NCI-H2029 (cell line): ENCODE results near the gene OR1I1.
A peak's percentile ranks its signal among the peaks of the same experiment; 100 is the strongest.

ENCODE experiments used
- DNase-seq: peaks from one replicate; lab custom pipeline; 2025; lab: John Stamatoyannopoulos, UW

Gene OR1I1

DNA sequence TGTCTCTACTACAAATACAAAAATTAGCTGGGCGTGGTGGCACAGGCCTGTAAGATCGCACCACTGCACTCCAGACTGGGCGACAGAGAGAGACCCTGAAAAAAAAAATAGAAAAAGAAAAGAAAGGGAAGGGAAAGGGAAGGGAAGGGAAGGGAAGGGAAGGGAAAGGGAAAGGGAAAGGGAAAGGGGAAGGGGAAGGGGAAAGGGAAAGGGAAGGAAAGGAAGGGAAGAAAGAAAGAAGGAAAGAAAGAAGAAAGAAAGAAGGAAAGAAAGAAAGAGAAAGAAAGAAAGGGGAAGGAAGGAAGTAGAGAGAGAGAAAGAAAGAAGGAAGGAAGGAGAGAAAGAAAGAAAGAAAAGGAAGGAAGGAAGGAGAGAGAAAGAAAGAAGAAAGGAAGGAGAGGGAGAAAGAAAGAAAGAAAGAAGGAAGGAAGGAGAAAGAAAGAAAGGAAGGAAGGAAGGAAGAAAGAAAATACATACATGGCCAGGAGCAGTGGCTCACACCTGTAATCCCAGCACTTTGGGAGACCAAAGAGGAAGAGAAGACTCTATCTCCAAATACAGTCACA is 17.1 kb downstream of the OR1I1 start:
- DNase-seq = no peak

DNA sequence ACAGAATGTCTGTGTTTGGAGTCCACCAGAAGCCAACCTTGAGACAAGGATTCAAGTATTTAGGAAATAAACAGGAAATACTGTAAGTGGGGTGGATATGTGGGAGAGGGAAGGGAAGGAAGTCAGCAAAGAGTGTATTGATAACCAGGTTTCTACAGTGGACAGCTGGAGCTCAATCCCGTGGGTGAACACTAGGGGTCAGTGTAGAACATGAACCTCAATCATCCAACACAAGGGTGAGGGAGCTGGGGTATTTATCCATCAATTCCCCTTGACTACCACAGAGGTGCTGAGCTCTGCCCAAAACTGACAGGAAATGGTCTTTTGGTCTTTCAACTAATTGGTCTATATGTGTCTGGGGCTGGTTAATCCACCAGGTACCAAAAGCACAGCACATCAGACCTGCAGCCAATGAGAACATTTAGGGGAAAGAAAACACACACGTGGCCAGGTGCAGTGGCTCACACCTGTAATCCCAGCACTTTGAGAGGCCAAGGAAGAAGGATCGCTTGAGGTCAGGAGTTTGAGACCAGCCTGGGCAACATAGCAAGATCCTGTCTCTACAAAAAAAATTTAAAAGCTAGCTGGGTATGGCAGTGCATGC is 19.6 kb downstream of the OR1I1 start:
- peak; percentile 11 for DNase-seq

DNA sequence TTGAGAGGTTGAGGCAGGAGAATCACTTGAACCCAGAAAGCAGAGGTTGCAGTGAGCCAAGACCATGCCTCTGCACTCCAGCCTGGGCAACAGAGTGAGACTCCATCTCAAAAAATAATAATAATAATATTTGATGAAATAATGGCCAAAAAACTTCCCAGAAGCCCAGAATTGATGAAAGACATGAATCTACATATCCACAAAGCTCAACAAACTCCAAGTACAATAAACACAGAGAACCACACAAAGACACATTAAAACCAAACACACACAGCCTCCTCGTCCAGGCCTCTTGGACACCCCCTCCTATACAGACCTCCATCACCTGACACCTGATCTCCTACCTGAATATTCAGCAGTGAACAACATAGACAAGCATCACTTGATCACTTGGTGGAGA is 22.0 kb downstream of the OR1I1 start:
- DNase-seq = no peak

DNA sequence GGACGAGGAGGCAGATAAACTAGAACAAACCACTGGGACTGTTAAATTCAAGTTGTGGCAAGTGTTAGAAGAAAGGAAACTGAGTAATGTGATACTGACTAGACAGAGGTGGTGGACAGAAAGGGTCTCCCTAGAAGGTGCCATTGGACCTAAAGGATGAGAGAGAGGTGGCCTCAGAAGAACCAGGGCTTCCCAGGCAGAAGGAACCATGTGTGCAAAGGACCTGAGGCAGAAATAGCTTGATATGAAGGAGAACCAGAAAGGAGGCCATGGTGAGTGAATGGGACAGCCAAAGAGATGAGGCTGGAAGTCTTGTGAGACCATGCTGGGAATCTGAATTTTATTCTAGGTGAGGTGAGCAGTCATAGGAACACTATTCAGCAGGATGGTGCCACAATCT is 22.4 kb downstream of the OR1I1 start:
- DNase-seq = no peak

DNA sequence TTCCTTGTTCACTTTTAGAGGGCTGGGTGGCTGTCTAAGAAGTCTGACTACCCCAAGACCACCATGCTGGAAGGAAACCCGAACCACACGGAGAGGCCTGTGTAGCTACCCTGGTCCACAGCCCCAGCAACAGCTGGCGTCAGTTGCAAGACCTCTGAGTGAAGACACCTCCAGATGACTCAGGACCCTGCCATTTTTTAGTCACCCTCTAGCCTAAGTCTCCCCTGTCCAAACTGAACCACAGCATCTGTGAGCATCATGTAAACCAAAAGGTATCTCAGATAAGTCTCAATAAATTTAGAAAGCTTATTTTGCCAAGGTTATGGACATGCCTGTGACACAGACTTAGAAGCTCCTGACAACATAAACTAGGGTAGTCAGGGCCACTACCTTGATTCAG is 23.0 kb downstream of the OR1I1 start:
- no peak for DNase-seq

DNA sequence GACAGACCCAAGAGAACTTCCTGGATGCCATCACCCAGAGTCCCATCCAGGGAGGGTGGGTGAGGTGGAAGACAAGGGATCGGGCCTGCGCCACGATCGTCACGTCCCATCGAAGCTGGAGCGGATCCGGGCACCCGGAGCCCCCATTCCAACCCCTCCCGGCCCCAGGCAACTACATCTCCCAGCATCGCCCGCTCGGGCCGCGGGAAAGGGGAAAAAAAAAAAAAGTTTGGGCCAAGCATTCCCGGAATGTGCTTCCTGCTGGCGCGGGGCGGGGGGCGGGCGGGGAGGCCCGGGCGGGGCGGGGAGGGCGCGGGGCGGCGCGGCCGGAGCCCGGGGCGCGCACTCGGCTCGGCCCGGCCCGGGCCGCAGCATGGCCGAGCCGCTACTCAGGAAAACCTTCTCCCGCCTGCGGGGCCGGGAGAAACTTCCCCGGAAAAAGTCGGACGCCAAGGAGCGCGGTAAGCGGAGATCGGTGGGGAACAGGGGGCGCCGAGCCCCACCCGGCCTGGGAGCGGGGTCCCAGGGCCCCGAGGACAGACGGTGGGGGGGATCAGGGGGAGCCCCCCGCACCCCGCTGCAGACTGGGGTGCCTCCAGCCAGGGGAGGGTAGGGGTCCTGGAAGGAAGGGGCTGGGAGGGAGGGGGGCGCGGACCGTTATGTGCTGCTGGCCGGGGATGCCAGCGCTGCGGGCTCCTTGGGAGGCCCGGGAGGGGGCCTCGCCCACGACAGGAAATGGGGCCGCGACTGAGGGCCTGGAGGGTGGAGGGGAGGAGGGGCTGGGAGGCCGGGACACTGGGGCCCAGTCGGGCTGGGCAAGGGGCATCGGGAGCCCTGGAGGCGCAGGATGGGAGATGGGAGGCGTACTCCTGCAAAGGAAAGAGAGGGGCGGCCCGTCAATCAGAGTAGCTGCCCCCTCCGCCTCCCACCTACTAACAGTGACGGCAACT is 25.3 kb downstream of the OR1I1 start, which contains the start of gene SYDE1:
Gene SYDE1, plus strand, starts transcription at position 341 of the 950 bp plus-strand sequence. Its CDS starts 33 bp downstream, at position 374.
- DNase-seq = no peak

DNA sequence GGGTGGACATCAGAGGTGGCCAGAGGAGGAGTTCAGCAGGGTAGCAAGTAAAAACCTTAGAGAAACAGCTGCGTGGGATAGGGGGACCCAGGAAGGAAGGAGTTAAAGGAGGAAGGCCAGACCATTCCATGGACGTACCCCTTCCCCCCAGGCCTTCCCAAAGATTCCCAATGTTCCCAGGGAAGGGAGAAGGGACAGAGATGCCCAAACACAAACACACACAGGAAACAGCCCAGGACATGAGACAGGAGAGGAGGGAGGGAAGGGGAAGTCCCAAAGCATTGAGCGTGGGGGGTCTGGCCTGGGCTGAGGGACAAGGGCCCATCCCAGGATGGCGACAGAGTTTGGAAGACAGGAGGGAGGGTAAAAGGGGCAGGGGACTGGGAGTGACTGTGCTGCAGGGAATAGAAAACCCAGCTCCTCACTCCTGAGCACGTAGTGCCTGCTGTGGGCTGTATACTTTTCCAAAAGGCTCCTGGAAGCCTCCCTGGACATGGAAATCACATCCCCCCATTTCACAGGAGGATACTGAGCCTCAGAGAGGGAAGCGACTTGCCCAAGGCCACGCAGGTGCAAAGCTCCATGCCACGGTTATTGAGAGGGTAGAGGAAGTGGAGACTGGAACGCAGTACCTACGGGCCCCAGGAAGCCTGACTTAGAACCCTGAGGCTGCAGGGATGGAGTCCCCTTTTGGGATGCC is 26.3 kb downstream of the OR1I1 start:
- no peak for DNase-seq

DNA sequence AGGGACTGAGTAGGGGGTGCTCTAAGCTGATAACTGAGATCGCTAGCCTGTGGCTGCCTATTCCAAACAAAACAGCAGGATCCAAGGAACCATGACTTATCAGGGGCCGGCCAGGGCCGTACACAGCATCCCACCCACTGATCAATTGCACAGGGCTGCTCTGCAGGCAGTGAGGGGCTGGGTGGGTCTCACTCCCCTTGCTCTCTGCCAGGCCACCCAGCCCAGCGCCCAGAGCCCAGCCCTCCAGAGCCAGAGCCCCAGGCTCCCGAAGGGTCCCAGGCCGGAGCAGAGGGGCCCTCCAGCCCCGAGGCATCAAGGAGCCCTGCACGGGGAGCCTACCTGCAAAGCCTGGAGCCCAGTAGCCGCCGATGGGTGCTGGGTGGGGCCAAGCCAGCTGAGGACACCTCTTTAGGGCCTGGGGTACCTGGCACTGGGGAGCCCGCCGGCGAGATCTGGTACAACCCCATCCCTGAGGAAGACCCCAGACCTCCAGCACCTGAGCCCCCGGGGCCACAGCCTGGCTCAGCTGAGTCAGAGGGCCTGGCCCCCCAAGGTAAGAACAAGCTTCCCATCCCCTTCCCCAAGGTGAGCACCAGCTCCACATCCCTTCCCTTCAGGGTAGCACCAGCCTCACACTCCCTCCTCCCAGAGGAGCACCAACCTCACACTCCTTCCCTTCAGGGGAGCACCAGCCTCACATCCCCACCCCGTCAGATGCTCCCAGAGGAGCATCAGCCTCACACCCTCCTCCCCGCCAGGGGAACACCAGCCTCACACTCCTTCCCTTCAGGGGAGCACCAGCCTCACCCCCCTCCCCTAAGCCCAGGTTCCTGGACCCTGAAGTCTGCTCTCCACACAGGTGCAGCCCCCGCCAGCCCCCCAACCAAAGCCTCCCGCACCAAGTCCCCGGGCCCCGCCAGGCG is 27.1 kb downstream of the OR1I1 start:
- no peak for DNase-seq

DNA sequence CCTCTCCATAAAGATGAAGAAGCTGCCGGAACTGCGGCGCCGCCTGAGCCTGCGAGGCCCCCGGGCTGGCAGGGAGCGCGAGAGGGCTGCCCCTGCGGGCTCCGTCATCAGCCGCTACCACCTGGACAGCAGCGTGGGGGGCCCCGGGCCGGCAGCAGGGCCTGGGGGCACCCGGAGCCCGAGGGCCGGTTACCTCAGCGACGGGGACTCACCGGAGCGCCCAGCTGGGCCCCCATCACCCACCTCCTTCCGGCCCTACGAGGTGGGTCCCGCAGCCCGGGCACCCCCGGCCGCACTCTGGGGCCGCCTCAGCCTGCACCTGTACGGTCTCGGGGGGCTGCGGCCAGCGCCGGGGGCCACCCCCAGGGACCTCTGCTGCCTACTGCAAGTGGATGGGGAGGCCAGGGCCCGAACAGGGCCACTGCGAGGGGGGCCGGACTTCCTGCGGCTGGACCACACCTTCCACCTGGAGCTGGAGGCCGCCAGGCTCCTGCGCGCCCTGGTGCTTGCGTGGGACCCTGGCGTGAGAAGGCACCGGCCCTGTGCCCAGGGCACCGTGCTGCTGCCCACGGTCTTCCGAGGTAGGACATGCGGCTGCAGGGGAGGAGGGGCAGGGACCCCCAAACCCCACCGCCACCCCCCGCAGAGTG is 27.9 kb downstream of the OR1I1 start:
- no peak for DNase-seq

DNA sequence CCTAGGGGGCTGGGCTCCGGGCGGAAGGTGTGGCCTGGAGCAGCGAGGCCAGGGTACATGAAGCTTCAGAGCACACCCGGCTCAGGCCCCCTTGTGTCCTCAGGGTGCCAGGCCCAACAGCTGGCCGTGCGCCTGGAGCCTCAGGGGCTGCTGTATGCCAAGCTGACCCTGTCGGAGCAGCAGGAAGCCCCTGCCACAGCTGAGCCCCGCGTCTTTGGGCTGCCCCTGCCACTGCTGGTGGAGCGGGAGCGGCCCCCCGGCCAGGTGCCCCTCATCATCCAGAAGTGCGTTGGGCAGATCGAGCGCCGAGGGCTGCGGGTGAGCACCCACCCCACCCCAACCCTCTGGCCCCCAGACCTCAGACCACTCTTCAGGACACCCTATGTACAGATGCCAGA is 28.4 kb downstream of the OR1I1 start:
- no peak for DNase-seq

DNA sequence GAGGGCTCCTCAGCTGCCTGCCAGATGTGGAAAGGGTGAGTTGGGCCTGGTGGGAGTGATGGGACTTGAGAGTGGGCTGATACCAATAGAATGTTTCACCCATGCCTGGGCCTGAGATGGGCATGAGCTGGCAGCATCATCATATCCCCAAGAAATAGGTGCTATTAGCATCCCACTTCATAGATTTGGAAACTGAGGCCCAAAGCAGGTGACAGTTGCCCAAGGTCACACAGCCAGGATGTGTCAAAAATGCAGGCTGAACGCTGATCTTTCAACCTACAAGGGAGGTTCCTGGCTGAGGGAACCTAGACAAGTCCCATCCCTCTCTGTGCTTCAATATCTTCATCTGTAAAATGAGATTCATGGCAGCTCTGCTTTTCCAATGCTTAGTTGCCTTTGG is 29.7 kb downstream of the OR1I1 start:
- no peak for DNase-seq

DNA sequence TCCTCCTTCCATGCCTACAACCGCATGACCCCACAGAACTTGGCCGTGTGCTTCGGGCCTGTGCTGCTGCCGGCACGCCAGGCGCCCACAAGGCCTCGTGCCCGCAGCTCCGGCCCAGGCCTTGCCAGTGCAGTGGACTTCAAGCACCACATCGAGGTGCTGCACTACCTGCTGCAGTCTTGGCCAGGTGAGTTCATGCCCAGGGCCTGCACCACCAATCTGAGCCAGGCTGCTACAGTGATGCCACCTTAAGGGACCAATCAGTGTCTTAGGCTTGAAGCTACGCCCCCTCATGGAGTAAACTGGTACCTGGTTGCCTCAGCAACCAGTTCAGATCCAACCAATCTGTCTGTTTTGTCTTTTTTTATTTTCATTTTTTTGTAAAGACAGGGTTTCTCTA is 30.4 kb downstream of the OR1I1 start:
- DNase-seq = no peak

DNA sequence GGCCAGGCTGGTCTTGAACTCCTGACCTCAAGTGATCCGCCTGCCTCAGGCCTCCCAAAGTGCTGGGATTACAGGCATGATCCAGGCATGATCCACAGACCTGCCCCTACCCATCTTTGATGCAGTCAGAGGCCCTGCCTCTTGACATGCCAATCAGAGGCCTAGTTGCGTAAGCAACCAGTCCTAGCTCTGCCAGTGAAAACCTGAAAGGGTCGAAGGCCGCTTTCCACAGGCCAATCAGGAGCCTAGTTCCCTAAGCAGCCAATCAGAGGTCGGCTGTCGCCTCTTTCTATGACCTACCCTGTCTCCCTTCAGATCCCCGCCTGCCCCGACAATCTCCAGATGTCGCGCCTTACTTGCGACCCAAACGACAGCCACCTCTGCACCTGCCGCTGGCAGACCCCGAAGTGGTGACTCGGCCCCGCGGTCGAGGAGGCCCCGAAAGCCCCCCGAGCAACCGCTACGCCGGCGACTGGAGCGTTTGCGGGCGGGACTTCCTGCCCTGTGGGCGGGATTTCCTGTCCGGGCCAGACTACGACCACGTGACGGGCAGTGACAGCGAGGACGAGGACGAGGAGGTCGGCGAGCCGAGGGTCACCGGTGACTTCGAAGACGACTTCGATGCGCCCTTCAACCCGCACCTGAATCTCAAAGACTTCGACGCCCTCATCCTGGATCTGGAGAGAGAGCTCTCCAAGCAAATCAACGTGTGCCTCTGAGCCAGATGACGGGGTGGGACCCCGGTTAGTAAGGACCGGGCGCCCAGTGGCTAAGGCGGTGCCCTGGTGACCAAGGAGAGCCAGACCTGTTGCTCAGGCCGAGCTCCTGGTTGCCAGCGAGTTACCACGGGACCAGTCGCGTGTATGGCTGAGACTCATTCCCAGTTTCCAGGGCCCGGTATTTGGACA is 31.5 kb downstream of the OR1I1 start:
- DNase-seq = no peak

DNA sequence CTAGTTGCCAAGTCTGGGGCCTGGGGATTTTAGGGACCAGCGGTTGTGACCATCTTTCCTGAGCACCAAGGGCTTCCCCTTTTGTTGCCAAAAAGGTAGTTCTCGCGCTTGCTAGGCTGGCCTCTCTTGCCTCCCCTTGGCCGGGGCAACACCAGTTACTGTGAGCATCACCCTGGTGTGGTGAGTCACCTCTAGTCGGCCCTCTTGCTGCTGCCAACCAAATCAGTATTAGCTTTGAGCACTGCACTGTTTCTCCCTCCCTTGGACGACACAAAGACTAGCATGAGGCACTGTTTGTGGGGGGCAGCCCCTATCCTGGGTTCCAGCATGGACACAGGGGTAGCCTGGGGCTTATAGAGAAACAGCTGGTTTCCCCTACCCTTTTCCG is 32.1 kb downstream of the OR1I1 start:
- no peak for DNase-seq

DNA sequence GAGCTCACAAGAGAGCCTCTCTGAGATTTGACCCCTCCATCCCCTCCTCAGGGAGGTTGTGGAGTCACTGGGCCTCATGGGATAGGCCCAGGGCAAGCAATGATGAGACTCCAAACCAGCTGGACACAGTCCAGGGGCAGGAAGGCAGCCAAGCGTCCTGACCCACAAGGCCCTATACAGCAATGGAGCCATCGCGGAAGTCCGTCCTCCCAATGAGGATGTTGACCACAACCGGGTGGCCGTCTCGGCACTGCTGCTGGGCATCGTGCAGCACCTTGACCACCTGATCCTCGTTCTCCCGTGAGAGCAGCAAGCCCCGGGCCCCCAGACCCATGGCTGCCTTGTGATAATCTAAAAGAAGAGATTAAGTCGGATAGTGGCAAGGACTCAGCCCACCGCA is 33.1 kb downstream of the OR1I1 start:
- DNase-seq = no peak

DNA sequence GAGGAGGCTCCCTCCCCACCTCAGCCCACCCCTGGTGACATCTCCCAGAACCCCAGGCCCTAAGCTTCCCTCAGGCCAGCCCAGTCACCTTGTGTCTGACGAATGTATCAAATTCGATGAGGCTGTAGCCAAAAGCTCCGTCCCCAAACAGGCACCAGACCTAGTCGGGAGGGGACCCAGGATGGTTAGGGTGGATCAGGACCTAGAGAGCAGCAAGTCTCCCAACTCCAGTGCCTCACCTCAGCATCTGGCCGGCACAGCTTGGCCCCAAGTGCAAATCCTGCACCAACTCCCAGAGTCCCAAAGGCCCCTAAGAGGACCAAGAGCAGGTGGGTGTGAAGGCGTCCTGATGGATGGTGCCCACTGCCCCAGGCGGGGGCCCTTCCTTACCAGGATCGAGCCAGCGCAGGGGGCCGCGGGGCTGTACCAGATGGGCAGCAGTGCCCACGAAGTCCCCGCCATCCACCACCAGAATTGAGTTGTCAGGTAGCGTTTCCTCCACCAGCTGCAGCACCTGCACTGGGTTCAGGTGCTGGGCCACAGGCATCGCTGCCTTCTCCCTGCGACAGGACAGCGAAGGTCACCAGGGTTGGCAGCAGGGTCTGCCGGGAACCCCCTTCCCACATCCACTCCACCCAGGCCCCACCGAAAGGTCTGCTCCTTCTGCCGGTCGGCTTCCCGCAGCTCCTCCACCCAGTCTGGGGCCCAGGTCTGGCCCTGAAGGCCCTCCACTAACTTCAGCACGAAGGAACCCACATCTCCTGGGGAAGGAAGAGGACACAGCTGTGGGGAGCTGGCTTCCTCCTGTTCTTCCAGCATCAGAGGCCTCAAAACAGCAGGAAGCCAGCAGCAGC is 34.0 kb downstream of the OR1I1 start:
- no peak for DNase-seq

DNA sequence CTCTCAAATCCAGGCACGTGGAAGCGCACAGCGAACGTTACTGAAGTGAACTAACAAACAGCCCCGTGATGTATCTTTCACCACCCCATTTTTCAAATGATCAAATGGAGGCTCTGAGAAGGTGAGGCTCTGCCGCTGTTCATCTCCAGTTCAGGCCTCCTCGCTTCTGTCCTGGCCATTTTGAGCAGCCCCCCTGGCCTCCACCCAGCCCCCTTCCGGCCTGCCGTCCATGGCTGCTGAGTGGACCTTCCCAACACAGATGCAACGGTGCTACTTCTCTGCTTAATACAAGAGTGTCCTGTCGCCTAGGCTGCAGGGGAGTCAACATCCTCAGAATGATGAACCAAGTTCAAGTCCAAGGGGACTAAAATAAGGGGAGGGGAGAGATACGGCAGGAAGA is 34.8 kb downstream of the OR1I1 start:
- no peak for DNase-seq

DNA sequence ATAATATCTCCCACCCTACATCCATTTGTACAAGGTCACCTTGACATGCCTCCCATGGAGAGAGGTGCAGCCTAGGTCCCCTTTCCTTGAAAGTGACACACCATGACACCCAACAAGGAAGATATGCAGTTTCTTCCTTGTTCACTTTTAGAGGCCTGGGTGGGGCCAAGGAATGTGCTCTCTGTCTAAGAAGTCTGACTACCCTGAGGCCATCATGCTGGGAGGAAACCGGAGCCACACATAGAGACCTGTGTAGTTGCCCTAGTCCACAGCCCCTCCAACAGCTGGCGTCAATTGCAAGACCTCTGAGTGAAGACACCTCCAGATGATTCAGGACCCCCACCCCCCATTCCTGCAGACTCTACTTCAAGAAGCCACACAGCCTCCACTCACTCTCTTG is 36.2 kb downstream of the OR1I1 start:
- DNase-seq = no peak
